ENCODE data around the gene SLC2A13. TPM values are rescaled to one million over a fixed set of nuclear protein-coding genes. Genes with fewer than 3 reads are reported as not detected.
A peak's percentile ranks its signal among the peaks of the same experiment; 100 is the strongest.

SLC2A13 gene
- total RNA-seq, 4 donors from 2014 or later, result 1.4 to 2.8 (median 2.3) TPM

DNA sequence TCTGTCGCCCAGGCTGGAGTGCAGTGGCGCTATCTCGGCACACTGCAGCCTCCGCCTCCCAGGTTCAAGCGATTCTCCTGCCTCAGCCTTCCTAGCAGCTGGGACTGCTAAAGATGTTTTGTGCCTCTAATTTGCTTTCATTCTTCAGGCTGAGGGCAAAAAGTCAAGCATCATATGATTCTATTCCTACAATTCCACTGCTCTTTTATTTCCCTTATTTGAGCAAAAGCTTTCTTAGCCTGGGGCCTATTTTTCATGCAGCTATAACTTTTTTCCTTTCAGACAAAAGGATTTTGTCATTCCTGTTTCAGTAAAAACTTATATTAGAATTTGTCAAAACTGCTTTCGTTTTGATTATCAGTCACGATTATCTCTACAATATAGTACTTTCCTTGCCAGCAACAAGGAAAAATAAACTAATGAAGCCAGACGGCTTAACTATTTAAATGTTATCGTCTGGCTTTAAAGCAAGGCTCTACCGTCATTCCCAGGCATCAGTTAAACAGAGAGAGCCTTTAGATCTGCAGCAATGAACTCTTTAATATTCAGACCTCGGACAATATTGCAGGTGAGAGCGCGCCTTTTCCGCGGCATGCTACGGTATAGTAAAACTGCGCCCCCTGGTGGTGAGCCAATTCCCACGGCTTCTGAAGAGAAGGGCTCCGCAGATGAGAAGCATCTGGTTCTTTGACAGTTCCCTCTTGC lies 1.4 kb upstream of the SLC2A13 start:
- Histone ChIP-seq H3K4me1 (peaks cover 0 to 9% of the 10 kb centered on the region in 2 donors), H3K36me3 (no peaks in the 10 kb centered on the region), H3K27ac (peak overlapping the region in 1 of 4 donors; percentile 8), H3K9me3 (no peaks in the 10 kb centered on the region), H3K4me3 (peak overlapping the region; percentile 40 to 85 (median 52)), H3K27me3 (no peaks in the 10 kb centered on the region)
- DNase-seq, result peak; percentile 63 to 70
- intact Hi-C loops (cut with DNase I; ENCODE audit: low total_unique reads) (no loop called here), in situ Hi-C loops (cut with MboI; ENCODE audit: low sequenced_read_pairs in 4 of 4) (loop anchor here (25.0 kb wide), 2 partner anchors 95 to 345 kb away; no protein-coding TSS in a partner anchor)
- ATAC-seq, result peak; percentile 40 to 47
- TF ChIP-seq, protein P1, sequence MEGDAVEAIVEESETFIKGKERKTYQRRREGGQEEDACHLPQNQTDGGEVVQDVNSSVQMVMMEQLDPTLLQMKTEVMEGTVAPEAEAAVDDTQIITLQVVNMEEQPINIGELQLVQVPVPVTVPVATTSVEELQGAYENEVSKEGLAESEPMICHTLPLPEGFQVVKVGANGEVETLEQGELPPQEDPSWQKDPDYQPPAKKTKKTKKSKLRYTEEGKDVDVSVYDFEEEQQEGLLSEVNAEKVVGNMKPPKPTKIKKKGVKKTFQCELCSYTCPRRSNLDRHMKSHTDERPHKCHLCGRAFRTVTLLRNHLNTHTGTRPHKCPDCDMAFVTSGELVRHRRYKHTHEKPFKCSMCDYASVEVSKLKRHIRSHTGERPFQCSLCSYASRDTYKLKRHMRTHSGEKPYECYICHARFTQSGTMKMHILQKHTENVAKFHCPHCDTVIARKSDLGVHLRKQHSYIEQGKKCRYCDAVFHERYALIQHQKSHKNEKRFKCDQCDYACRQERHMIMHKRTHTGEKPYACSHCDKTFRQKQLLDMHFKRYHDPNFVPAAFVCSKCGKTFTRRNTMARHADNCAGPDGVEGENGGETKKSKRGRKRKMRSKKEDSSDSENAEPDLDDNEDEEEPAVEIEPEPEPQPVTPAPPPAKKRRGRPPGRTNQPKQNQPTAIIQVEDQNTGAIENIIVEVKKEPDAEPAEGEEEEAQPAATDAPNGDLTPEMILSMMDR (IDR thresholded peaks at IDR 0.05 in 4 of 5, conservative IDR thresholded peaks at IDR 0.05 in 1 of 5), result peak; percentile 73 to 92 (median 83)
- no peak for TF ChIP-seq POLR2A (IDR thresholded peaks at IDR 0.05)

DNA sequence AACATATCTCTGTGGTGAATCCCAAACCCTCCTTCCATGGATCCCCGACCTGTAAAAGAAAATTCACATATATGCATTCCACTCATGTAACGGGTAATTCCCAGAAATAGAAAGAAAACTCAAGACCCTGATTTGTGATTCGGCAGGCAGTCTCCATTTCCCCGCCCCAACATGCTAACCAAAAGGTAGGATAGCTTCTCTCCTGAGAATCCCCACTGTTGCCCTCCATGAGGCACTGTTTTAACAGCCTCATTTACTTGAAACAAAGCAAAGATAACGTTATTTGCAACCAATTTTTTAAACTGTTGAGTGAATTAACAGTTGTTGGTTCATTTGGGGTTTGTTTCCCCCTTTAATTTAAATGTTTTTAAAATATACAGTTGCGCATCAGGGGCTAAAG lies 774 bp upstream of the SLC2A13 start:
- Histone ChIP-seq H3K4me3 (peak overlapping the region in 3 of 4 donors; percentile 42 to 85 (median 63)), H3K9me3 (no peaks in the 10 kb centered on the region), H3K27ac (peak overlapping the region in 2 of 4 donors; percentile 8 to 23), H3K27me3 (no peaks in the 10 kb centered on the region), H3K36me3 (no peaks in the 10 kb centered on the region), H3K4me1 (peaks cover 0 to 9% of the 10 kb centered on the region in 2 donors)
- no peak for ATAC-seq
- intact Hi-C loops (cut with DNase I; ENCODE audit: low total_unique reads), result loop anchor here (1.0 kb wide), 1 partner anchor 95 kb away; no protein-coding TSS in a partner anchor
- no peak for DNase-seq
- in situ Hi-C loops (cut with MboI; ENCODE audit: low sequenced_read_pairs in 4 of 4), result loop anchor here (25.0 kb wide), 2 partner anchors 94 to 344 kb away; no protein-coding TSS in a partner anchor
- TF ChIP-seq POLR2A (IDR thresholded peaks at IDR 0.05), result no peak
- TF ChIP-seq, protein P1 (IDR thresholded peaks at IDR 0.05 in 4 of 5, conservative IDR thresholded peaks at IDR 0.05 in 1 of 5), result no peak

DNA sequence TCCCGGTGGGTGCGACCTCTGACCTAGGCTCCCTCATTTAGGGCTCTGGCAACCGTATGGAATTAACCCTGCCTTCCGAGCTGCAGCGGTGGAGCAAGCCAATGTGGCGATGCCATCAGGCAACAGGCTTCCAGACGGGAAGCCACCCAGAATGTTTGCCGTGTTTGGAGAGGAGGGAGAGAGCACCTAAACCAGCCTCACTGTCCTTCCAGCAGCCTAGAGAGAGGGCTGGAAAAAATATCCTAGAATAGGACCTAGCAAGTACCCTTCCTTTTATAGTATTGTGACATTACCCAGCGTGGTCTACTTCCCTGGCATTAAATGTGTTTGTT lies 287 bp upstream of the SLC2A13 start:
- TF ChIP-seq, protein P1 (IDR thresholded peaks at IDR 0.05 in 4 of 5, conservative IDR thresholded peaks at IDR 0.05 in 1 of 5), result no peak
- no peak for TF ChIP-seq POLR2A (IDR thresholded peaks at IDR 0.05)
- Histone ChIP-seq H3K36me3 (no peaks in the 10 kb centered on the region), H3K27ac (peak overlapping the region; percentile 8 to 80 (median 48)), H3K4me3 (peak overlapping the region; percentile 63 to 85 (median 74)), H3K9me3 (no peaks in the 10 kb centered on the region), H3K27me3 (no peaks in the 10 kb centered on the region), H3K4me1 (peaks cover 0 to 9% of the 10 kb centered on the region in 2 donors)
- in situ Hi-C loops (cut with MboI; ENCODE audit: low sequenced_read_pairs in 4 of 4) (loop anchor here (25.0 kb wide), 2 partner anchors 94 to 344 kb away; no protein-coding TSS in a partner anchor), intact Hi-C loops (cut with DNase I; ENCODE audit: low total_unique reads) (loop anchor here (1.0 kb wide), 1 partner anchor 95 kb away; no protein-coding TSS in a partner anchor)
- ATAC-seq, result peak; percentile 28 to 54
- DNase-seq, result no peak

DNA sequence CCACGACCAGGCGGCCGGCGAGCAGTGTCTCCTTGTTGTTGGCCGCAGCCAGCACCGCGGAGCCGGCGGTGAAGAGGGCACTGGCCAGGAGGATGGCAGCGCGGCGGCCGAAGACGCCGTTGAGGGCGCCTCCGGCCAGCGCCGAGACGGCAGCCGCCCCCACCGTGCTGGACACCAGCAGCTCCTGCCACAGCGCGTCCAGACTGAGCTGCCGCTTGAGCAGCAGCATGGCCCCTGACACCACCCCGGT lies 691 bp downstream of the SLC2A13 start:
- Histone ChIP-seq H3K36me3 (no peaks in the 10 kb centered on the region), H3K4me3 (peak overlapping the region; percentile 63 to 85 (median 74)), H3K27ac (peak overlapping the region; percentile 53 to 80 (median 76)), H3K4me1 (peaks cover 0 to 9% of the 10 kb centered on the region in 2 donors), H3K9me3 (no peaks in the 10 kb centered on the region), H3K27me3 (no peaks in the 10 kb centered on the region)
- intact Hi-C loops (cut with DNase I; ENCODE audit: low total_unique reads), result no loop called here
- no peak for TF ChIP-seq POLR2A (IDR thresholded peaks at IDR 0.05)
- TF ChIP-seq, protein P1 (IDR thresholded peaks at IDR 0.05 in 4 of 5, conservative IDR thresholded peaks at IDR 0.05 in 1 of 5), result no peak
- in situ Hi-C loops (cut with MboI; ENCODE audit: low sequenced_read_pairs in 4 of 4), result loop anchor here (25.0 kb wide), 2 partner anchors 93 to 343 kb away; no protein-coding TSS in a partner anchor
- DNase-seq (no peak), ATAC-seq (peak; percentile 45 to 53)
